ENCODE results near the gene ERVV-1. TPM values are rescaled to one million over a fixed set of nuclear protein-coding genes. Genes with fewer than 3 reads are reported as not detected.

Gene ERVV-1
- total RNA-seq, 1 donor from 2014 or later, result not detected

GRCh38 chr19:52987221-52987620, 26.5 kb upstream of the ERVV-1 start:
- DNase-seq (ENCODE audit: low spot score), result no peak
- Histone ChIP-seq H2AFZ (replicated peaks) (no peak overlapping the region), H3K9ac (no peak overlapping the region), H3K4me3 (no peak overlapping the region), H3K27ac (no peak overlapping the region), H3F3A (ENCODE audit: low read depth) (no peaks in the 10 kb centered on the region), H3K4me1 (peaks cover 2% of the 10 kb centered on the region), H4K20me1 (ENCODE audit: low read depth) (no peaks in the 10 kb centered on the region), H3K4me2 (no peak overlapping the region), H3K79me2 (ENCODE audit: low read depth) (no peaks in the 10 kb centered on the region), H3K27me3 (peaks cover 7% of the 10 kb centered on the region), H3K36me3 (no peaks in the 10 kb centered on the region), H3K9me3 (ENCODE audit: low read depth) (no peaks in the 10 kb centered on the region)
- TF ChIP-seq EZH2 (IDR thresholded peaks at IDR 0.05) (no peak), EZH2phosphoT487 (IDR thresholded peaks at IDR 0.05) (no peak), CTCF (IDR thresholded peaks at IDR 0.05) (no peak)
- Mint-ChIP-seq H3K27me3 (ENCODE audit: insufficient read depth, low read depth) (peaks cover 2% of the 10 kb centered on the region), H3K36me3 (peaks cover 15% of the 10 kb centered on the region), H3K4me3 (no peak overlapping the region), H3K4me1 (peaks cover 3% of the 10 kb centered on the region), H3K9me3 (peaks cover 15% of the 10 kb centered on the region), H3K27ac (no peak overlapping the region)

- H3F3A ChIP-seq (ENCODE audit: low read depth), result no peaks in the 10 kb centered on the region
- no peak overlapping the region for H3K4me3 ChIP-seq
- peaks cover 10% of the 10 kb centered on the region for H3K36me3 Mint-ChIP-seq
- H2AFZ ChIP-seq (replicated peaks), result no peak overlapping the region
- peaks cover 7% of the 10 kb centered on the region for H3K4me1 Mint-ChIP-seq
- no peak overlapping the region for H3K27ac Mint-ChIP-seq
- peaks cover 8% of the 10 kb centered on the region for H3K27me3 Mint-ChIP-seq (ENCODE audit: insufficient read depth, low read depth)
- peaks cover 14% of the 10 kb centered on the region for H3K9me3 Mint-ChIP-seq
- no peaks in the 10 kb centered on the region for H4K20me1 ChIP-seq (ENCODE audit: low read depth)
- TF ChIP-seq CTCF (IDR thresholded peaks at IDR 0.05), result no peak
- no peak for TF ChIP-seq EZH2 (IDR thresholded peaks at IDR 0.05)
- TF ChIP-seq EZH2phosphoT487 (IDR thresholded peaks at IDR 0.05), result no peak
- no peak overlapping the region for H3K4me2 ChIP-seq
- no peak overlapping the region for H3K4me3 Mint-ChIP-seq
- DNase-seq (ENCODE audit: low spot score), result no peak
- peaks cover 15% of the 10 kb centered on the region for H3K27me3 ChIP-seq
- no peaks in the 10 kb centered on the region for H3K36me3 ChIP-seq
- H3K27ac ChIP-seq, result no peak overlapping the region
- H3K9me3 ChIP-seq (ENCODE audit: low read depth), result no peaks in the 10 kb centered on the region
- H3K79me2 ChIP-seq (ENCODE audit: low read depth), result no peaks in the 10 kb centered on the region
- H3K9ac ChIP-seq, result no peak overlapping the region
- peaks cover 9% of the 10 kb centered on the region for H3K4me1 ChIP-seq
Measured at GRCh38 chr19:52988506-52988905, 25.2 kb upstream of the ERVV-1 start.

- Histone ChIP-seq H3K9ac (no peak overlapping the region), H3K79me2 (ENCODE audit: low read depth) (no peaks in the 10 kb centered on the region), H2AFZ (replicated peaks) (no peak overlapping the region), H3F3A (ENCODE audit: low read depth) (peaks cover 9% of the 10 kb centered on the region), H3K36me3 (no peaks in the 10 kb centered on the region), H3K4me3 (no peak overlapping the region), H3K9me3 (ENCODE audit: low read depth) (no peaks in the 10 kb centered on the region), H3K27me3 (peaks cover 15% of the 10 kb centered on the region), H3K4me1 (peaks cover 9% of the 10 kb centered on the region), H4K20me1 (ENCODE audit: low read depth) (no peaks in the 10 kb centered on the region), H3K27ac (no peak overlapping the region), H3K4me2 (no peak overlapping the region)
- Mint-ChIP-seq H3K4me1 (peaks cover 11% of the 10 kb centered on the region), H3K36me3 (peaks cover 5% of the 10 kb centered on the region), H3K27ac (no peak overlapping the region), H3K9me3 (peaks cover 24% of the 10 kb centered on the region), H3K4me3 (no peak overlapping the region), H3K27me3 (ENCODE audit: insufficient read depth, low read depth) (peaks cover 14% of the 10 kb centered on the region)
- no peak for TF ChIP-seq CTCF (IDR thresholded peaks at IDR 0.05)
- no peak for TF ChIP-seq EZH2phosphoT487 (IDR thresholded peaks at IDR 0.05)
- no peak for TF ChIP-seq EZH2 (IDR thresholded peaks at IDR 0.05)
- no peak for DNase-seq (ENCODE audit: low spot score)
Measured at GRCh38 chr19:52990759-52991418, 22.8 kb upstream of the ERVV-1 start.

Measured in neural progenitor cell (in vitro differentiated cells).